Adipose tissue (tissue), 3 donors: Measurements from ENCODE around the gene DYNC1I1. TPM values are rescaled to one million over a fixed set of nuclear protein-coding genes. Genes with fewer than 3 reads are reported as not detected.

Source experiments
- H3K27ac ChIP-seq: one replicate; pipeline ENCODE4 v1.5.1; 2013; ENCODE audit warnings: low read depth, low read length
- WGBS, 3 donors: extraction: QIAGEN DNeasy Blood & Tissue Kit; methylation state at CpG; one replicate each; pipeline ENCODE4 v1.1.7; 2013; 5-methylcytosine and 5-hydroxymethylcytosine counted together
- polyA plus RNA-seq, 3 donors: library from polyadenylated mRNA; stranded (reverse); fragments of 200-250 nt; gene quantifications; one replicate each; pipeline ENCODE4 v1.2.3, GENCODE V29; 2013
- donor health status: healthy with polysubstance abuse.
- donor health status: Bipolar disorder and iron deficiency.
- donor health status: healthy.

DYNC1I1 gene
- polyA plus RNA-seq, 3 donors = 0.58 to 4.8 (median 1.3) TPM

DNA sequence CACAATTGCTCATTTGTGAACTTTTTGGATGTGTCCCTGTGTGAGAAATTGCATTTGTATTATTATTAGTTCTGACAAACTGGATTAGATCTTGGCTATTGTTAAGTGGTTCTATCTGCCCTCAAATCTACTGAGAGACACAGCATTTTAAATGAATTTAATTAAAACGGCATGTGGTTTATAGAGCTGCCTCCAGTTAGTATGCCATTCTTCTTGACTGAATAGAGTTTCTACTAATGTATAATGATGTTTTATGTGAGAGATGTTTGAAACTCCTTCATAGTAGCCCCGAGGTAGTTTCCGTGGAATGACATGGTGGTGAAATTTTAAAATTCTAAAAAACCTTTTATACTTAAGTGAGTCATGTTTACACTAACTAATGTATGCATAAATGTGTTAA is 110.9 kb downstream of the DYNC1I1 start:
- WGBS, 3 donors = 93 to 94% (median 94%) methylated on average over 3 of the region's 3 CpGs
- H3K27ac ChIP-seq = no peak overlapping the region

DNA sequence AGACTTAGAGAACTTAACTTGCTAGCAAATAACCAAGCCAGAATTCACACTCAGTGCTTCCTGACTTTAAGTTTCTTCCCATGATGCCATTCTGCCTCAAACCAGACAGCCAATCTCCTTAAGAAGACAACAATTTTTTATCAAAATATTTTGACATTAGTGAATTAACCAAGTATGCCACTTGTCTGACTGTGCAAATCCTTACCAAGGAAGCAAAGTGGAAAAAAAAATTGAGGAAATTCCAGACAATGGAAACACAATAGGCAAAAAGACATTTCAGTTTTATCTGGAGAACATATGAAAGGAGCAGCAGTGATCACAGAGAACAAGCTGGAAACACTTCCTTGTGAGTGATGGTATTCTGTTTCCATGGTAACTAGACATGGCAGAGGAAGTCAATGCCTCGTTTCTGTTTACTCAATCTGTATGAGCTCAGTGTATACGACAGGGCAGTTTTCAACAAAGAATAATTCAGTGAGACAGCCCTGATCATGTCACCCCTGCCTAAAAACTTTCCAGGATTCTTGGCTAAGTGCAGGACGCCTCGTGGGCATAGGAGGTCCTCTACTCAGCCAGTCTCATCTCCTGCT is 114.2 kb downstream of the DYNC1I1 start:
- H3K27ac ChIP-seq = no peak overlapping the region
- 12 to 25% (median 23%) methylated on average over 4 of the region's 4 CpGs for WGBS, 3 donors

DNA sequence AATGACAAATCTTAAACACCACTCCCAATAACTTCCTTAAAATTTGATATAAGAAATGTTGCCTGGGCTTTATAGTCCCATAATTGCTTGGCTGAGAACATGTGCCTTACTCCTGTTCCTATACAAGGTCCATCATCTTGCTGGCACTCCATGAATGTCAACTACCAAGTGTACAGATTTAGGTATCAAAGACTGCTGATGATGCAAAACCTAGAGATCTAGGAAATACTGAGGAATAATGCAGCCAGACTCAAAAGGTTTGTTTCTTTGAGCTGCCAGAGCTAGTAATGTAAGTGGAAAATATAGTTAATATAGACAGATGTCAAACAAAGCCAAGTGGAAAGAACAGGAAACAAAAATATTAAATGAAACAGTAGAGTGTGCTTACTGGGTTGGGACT is 121.1 kb downstream of the DYNC1I1 start:
- H3K27ac ChIP-seq = no peak overlapping the region

DNA sequence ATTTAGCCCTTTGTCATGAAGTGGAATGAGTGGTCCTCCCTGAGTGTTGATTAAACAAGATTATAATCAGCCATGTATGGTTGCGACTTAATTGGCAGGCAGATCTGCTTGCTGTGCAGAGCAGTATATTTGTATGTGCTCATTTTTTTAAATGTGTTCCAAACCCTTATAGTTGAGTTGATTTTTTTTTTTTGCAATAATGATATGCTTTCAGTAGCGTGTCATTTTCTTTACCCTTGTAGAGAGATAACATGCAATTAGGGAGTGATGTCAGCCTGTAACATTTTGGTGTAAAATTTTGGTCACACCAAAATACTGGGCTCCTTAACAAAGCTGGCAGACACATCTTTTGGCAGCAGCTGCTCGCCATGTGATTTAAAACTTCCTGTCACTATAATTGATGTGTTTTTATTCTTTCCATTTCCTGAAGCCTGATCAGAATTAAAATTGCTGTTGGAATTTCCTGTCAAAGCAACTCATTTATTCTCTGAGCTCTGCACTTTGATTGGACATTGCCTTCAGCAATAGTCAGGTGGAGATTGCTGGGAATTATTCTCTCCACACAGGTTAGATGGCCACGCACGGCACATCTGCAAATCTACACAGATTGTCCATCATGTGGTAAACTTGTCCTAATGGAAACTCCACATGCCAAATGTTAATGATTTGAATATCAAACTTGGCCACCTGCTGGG is 125.3 kb downstream of the DYNC1I1 start:
- WGBS, 3 donors = 42 to 64% (median 42%) methylated on average over 5 of the region's 5 CpGs

DNA sequence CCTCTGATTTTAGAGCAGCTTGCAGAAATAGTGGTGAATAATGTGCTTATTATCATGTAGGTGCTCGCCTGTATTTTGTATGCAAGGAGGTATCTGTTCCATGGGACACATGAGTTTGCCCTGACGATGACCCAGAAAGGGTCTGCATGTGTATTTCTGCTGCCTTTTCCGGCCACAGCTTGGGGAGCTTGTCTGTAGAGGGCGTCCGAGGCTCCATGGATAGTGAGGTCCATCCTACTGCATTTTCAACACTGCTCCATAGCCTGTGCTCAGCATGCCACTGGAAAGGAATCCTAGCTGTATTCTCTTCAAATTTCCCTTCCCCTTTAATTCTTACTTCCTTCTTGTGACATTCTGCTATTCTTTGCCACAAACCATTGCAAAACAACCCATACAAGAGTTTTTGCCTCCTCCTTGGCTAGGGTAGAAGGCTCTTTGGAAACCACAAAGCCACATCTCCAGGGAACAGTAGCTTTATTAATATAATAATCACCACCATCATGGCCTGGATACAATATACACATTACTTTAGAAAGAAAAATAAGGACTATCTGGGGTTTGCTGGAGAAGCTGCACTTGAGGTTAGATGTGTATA is 127.7 kb downstream of the DYNC1I1 start:
- 44 to 50% (median 48%) methylated on average over 5 of the region's 5 CpGs for WGBS, 3 donors
- H3K27ac ChIP-seq = no peak overlapping the region

More for the DNA sequence above, 125.3 kb downstream of the DYNC1I1 start:
- H3K27ac ChIP-seq = no peak overlapping the region

DNA sequence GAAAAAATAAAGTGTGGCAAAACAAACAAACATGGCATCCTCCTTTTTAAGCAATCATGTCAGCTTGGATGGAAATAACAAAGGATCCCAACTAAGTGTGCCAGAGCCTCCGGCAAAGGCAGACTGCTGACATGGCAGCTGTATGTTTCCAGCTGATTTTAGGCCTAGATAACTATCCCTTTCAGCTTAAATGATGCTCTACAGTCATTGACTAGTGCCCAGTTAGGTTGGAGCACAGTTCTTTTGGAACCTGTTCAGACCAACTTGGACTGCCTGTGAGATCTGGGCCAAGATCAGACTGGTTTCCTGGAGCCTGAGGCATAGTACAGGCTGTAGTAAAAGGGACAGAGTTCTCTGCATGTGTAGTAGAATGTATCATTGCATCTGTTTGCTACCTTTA is 128.7 kb downstream of the DYNC1I1 start:
- WGBS, 3 donors = 59 to 79% (median 77%) methylated on average over 1 of the region's 1 CpG
- H3K27ac ChIP-seq = no peak overlapping the region

DNA sequence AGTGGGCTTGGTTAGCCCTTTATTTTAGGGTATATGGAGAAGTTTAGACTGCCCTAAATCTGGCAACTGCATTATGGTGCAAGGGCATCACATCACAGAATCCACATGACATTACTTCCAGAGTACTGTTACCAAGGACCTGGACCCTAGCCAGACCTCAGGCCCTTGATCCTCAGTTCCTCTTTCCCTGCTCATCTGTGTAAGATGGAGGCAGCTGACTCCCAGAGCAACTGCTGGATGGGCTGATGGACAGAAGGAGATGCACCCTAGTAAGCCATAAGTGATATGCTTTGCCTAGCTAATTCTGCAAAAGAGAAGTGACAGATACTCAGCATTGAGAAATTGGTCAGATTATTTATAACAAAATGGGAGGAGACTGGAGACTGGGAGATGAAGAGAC is 131.7 kb downstream of the DYNC1I1 start:
- H3K27ac ChIP-seq = no peak overlapping the region

DNA sequence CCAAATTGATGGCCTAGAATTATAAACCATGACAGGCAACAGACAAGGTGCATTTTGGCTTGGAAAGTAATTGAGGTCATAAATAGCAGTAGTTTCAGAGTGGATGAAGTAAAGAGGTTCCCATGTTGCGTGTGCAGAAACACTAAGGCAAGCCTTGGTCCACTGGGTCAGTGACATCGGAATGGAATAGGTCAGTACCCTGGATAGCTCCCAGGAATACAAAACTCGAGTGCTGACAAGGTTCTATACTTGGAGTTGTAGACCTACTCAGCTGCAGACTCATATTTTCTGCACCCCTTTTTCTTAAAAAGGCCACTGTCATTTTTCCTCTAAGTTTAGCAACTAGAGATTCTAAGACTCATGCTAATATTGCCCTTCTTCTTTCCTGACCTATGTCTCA is 132.8 kb downstream of the DYNC1I1 start:
- no peak overlapping the region for H3K27ac ChIP-seq
- WGBS, 3 donors = 43 to 45% (median 44%) methylated on average over 3 of the region's 3 CpGs

DNA sequence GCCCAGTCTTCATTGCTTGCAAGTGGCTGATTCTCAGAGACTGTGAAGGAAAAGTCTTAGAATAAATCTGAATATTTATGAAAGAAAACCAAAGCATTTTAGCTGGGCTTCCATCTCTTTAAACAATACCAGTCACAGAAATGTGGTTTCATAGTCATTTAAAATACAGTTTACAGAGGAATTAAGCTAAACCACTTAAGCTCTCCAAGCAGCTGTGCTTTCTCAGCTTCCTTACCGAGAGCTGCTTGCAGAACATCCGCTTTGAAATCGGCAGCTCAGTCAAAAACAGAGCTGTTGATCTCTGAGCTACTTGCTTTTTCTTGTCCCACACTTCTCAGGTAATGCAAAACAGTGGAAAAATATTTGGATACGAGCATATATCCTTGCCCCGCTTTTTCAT is 134.5 kb downstream of the DYNC1I1 start:
- WGBS, 3 donors = 55 to 63% (median 63%) methylated on average over 5 of the region's 5 CpGs
- no peak overlapping the region for H3K27ac ChIP-seq

DNA sequence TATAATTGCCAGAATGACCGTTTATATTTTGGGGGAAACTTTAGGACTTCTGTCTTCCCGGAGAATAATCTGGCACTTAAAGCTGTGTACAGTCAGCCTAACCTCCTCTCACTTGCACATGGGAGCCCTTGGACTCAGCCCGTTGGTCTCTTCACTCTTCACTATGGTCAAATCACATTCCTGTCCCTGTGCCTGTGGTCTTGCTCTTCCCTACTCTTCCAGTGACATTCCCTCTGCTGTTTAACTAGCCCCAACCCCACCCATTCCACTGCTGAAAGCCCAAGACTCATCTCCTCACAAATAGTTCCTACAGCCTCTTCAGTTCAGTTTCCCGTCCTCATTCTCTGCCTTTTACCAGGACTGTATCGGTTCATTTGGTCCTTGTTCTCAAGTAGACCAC is 135.0 kb downstream of the DYNC1I1 start:
- 73 to 83% (median 79%) methylated on average over 5 of the region's 5 CpGs for WGBS, 3 donors
- no peak overlapping the region for H3K27ac ChIP-seq

DNA sequence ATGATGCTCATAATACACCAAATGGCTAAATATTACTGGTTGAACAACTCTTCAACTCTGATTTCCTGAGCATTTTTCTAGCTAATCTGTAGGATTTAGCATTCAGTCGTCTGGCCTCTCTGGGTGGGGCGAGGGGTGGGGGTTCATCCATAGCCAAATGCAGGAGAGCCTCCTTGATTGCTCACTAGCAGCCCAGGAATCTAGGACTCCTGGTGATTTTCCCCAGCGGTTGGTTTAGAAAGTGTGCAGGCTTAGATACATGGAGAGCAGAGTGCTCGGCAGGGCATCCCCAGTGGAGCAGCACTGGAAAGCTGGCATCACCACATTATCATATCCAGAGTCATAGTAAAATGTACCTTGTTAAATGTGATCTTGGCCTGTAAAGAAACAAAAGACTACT is 136.1 kb downstream of the DYNC1I1 start:
- H3K27ac ChIP-seq = no peak overlapping the region
- WGBS, 3 donors = 51 to 54% (median 53%) methylated on average over 4 of the region's 4 CpGs

DNA sequence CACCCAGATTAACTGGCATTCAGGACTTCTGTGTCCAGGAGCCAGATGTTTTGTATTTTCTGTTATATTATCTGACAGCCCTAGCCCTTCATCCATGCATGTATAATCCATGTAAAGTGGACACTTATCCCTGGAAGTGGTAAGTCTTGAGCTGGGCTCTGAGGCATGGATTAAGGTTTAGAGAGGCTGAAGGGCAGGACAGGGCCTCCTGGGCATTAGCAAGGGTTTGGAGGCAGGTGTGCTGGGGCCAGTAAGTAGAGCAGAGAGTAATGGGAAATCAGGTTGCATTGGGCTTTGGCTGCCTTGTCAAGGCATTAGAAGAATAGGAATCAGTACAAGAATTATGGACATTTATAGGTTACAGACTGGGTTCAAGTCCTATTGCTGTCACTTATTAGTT is 138.0 kb downstream of the DYNC1I1 start:
- H3K27ac ChIP-seq = no peak overlapping the region

DNA sequence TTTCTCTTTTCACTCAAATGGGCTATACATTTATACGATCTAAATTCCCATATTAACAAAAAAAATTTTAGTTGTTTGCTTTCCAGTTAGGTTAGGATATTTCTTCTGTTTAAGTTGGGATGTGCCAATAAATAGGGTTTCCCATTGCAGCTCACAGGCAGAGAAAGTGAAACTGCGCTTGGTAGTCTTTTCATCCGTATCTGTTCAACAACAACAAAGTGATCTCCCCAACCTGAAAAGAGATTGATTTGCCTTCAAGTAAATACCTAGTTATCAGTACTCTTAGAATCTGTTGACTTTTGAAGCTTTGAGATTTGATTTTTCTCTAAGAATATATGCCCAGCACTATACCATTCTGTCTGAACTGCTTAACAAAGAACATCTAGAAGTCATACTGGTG is 143.4 kb downstream of the DYNC1I1 start:
- no peak overlapping the region for H3K27ac ChIP-seq
- WGBS, 3 donors = 62 to 83% (median 73%) methylated on average over 3 of the region's 3 CpGs

DNA sequence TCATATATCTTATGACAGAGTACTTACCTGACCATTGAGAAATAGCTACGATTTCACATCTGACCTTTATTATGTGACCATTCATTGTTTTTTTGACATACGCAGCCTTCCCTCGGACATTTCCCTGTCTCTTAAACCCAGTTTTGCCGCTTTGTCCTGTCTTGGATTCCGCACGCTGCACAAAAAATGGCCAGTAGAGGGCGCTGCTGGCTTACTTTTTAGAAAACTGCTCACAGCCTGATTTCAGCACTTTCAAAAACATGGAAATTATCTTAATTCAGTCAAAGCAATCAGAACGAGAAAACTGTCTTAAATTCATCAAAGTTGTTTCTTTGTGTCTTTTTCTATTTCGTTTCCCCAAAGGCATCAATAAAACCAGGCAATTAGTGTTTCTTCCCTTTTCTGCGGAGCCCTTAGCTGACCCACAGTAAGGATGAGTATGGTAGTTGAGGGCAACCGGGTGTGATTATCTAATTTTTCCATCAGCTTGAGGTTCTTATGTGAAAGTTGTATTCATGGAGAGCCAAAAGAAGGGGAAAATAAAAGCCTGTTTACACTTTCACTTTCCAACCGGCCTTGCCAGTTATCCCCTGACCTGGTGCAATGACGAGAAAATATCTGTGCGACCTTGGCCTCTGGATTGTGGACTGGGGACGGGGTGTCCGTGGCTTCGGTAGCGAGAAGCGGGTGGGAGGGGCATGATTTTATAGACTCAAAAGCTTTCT is 144.4 kb downstream of the DYNC1I1 start:
- WGBS, 3 donors = 14 to 32% (median 31%) methylated on average over 19 of the region's 19 CpGs
- no peak overlapping the region for H3K27ac ChIP-seq

DNA sequence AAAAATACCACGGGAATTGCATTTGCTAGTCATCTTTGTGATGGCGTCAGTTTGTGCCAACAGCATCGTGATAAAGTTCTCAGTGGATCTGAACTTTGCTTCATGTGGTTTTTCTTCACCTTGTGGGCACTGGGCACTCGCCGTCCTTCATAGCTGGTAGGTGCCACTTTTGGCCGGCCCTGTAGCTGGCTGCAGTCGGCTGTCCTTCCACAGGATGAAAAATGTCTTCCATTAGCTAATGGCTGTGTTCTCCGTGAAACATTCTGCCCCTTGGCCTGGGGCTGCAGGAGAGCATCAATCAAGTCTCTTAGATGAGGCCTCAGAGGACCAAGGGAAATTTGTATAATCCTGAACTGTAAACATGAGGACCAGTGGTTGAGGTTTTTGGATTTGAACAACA is 145.3 kb downstream of the DYNC1I1 start:
- H3K27ac ChIP-seq = no peak overlapping the region
- WGBS, 3 donors = 75 to 77% (median 77%) methylated on average over 8 of the region's 8 CpGs

DNA sequence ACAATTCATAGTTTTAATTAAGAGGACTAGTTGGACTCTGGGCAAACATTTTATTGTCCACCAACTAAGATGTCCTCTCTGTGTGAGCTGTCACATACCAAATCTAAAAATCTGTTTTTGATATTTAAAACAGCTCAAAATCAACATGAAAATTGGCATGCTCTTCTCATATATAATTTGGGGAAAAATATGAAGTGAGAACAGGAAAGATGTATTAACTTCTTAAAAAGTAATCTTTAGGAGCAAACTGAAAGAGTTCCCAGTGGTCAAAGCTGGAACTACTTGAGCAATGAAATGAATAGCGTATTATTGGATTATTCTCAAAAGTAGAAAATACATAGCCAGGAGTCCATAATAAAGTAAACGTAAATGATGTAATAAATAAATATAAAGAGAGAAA is 147.2 kb downstream of the DYNC1I1 start:
- H3K27ac ChIP-seq = no peak overlapping the region
- WGBS, 3 donors = 76 to 91% (median 87%) methylated on average over 2 of the region's 2 CpGs

DNA sequence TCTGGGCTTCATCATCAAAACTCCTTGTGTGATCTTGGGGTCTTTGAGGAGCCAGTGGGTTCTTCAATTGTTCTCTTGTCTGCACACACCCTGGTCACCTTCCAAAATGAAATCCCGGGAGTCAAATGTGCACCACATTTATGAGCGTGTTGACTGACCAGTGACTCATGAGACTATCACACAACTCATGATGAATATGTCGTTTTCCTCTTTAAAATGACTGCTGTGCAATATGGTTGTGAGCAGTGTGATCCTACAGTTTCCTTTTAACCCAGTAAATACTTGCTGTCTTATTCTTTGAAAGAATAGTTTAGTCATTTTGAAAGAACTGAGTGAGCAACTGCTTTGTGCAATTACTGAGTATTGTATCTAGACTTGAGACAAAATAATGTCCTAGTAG is 149.2 kb downstream of the DYNC1I1 start:
- WGBS, 3 donors = 69 to 78% (median 73%) methylated on average over 3 of the region's 3 CpGs
- H3K27ac ChIP-seq = no peak overlapping the region

DNA sequence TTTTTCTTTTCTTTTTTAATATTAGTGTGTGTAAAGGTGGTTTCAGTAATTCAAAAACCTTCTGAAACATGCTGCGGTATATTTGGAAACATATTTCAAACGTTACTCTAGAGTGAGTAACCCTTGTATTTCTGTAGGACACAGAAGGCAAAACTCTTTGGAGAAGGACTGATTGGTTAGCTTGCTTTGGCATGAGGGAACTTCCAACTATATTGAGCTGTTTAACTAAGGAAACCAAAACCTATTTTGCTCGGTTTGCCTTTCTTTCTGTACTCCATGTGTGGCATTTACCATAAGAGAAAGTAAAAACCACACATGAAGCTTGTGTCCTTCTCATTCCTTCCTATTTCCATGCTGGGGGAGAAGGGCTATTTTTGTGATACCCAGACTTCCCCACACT is 149.8 kb downstream of the DYNC1I1 start:
- WGBS, 3 donors = 59 to 67% (median 66%) methylated on average over 3 of the region's 3 CpGs
- H3K27ac ChIP-seq = no peak overlapping the region

DNA sequence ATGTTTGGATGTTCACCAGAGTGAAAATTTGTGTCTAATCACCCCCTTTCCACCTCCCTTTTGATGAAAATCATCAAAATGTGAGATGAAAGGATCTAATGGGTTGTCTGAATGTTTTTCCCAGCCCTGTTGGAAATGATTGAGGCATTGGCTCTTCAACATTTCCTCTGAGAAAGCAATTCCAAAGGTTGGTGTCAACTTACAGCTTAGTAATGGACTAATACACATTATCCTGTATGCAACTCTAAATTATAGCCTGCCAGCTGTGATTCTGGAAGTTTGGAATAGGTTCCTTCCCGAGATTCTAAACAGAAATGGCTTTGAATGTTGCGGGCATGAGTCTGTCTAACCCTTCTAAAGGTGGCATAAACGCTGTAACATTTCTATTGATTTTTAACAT is 152.9 kb downstream of the DYNC1I1 start:
- H3K27ac ChIP-seq = no peak overlapping the region
- 69 to 71% (median 70%) methylated on average over 3 of the region's 3 CpGs for WGBS, 3 donors

DNA sequence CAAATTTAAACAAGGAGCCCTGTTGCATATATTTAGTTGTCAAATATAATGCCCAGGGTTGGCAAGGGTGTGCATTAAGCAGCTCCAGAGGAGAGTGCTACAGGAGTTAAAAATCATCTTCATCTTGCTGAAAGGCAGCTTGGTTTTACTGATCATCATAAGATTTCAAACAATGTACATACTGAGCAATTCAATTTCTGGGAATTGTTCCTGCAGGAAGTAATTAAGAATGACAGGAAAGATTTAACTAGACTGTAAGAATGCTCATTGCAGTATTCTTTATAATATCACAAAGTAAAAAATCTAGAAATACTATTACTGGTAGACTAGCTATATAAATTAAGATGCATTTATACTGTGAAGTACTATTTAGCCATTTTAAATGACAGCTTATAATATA is 153.6 kb downstream of the DYNC1I1 start:
- no peak overlapping the region for H3K27ac ChIP-seq
